Measurements from ENCODE around the gene FOXO6.

Gene FOXO6

GRCh38 chr1:41414296-41414695 is 53.1 kb downstream of the FOXO6 start:
- peak overlapping the region; percentile 36; the same call in 1 of the 2 replicates for H3K27ac ChIP-seq
- TF ChIP-seq CTCF (conservative IDR thresholded peaks at IDR 0.05) = no peak

GRCh38 chr1:41414716-41415306 is 53.6 kb downstream of the FOXO6 start:
- no peak for TF ChIP-seq CTCF (conservative IDR thresholded peaks at IDR 0.05)
- peak overlapping the region; percentile 36; the same call in 1 of the 2 replicates for H3K27ac ChIP-seq

GRCh38 chr1:41416081-41416480 is 54.8 kb downstream of the FOXO6 start:
- no peak for TF ChIP-seq CTCF (conservative IDR thresholded peaks at IDR 0.05)

GRCh38 chr1:41416552-41417334 is 55.5 kb downstream of the FOXO6 start:
- H3K27ac ChIP-seq = no peak overlapping the region
- peak; percentile 92 for TF ChIP-seq CTCF (conservative IDR thresholded peaks at IDR 0.05)

More at GRCh38 chr1:41416081-41416480, 54.8 kb downstream of the FOXO6 start:
- H3K27ac ChIP-seq = no peak overlapping the region

GRCh38 chr1:41417335-41417682 is 56.1 kb downstream of the FOXO6 start:
- no peak overlapping the region for H3K27ac ChIP-seq
- TF ChIP-seq CTCF (conservative IDR thresholded peaks at IDR 0.05) = peak; percentile 28

GRCh38 chr1:41417746-41418145 is 56.5 kb downstream of the FOXO6 start:
- H3K27ac ChIP-seq = no peak overlapping the region
- TF ChIP-seq CTCF (conservative IDR thresholded peaks at IDR 0.05) = no peak

GRCh38 chr1:41418857-41419583 is 57.8 kb downstream of the FOXO6 start:
- no peak for TF ChIP-seq CTCF (conservative IDR thresholded peaks at IDR 0.05)
- no peak overlapping the region for H3K27ac ChIP-seq
